HG03095 (cell line): ENCODE data around the gene CTAGE8.
A peak's percentile ranks its signal among the peaks of the same experiment; 100 is the strongest.
"Not testable (repeated sequence)": the region's sequence is repeated elsewhere in the genome, so short reads cannot be mapped to it uniquely, and the experiment has no call there.

Source experiments
- ATAC-seq: cut with Tn5 transposase; IDR thresholded peaks from one replicate; pipeline ENCODE4 v1.9.1; 2021; ENCODE audit warnings: moderate library complexity; ENCODE audit not compliant: unreplicated experiment

The CTAGE8 gene, protein sequence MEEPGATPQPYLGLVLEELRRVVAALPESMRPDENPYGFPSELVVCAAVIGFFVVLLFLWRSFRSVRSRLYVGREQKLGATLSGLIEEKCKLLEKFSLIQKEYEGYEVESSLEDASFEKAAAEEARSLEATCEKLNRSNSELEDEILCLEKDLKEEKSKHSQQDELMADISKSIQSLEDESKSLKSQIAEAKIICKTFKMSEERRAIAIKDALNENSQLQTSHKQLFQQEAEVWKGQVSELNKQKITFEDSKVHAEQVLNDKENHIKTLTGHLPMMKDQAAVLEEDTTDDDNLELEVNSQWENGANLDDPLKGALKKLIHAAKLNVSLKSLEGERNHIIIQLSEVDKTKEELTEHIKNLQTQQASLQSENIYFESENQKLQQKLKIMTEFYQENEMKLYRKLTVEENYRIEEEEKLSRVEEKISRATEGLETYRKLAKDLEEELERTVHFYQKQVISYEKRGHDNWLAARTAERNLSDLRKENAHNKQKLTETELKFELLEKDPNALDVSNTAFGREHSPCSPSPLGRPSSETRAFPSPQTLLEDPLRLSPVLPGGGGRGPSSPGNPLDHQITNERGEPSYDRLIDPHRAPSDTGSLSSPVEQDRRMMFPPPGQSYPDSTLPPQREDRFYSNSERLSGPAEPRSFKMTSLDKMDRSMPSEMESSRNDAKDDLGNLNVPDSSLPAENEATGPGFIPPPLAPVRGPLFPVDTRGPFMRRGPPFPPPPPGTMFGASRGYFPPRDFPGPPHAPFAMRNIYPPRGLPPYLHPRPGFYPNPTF

DNA sequence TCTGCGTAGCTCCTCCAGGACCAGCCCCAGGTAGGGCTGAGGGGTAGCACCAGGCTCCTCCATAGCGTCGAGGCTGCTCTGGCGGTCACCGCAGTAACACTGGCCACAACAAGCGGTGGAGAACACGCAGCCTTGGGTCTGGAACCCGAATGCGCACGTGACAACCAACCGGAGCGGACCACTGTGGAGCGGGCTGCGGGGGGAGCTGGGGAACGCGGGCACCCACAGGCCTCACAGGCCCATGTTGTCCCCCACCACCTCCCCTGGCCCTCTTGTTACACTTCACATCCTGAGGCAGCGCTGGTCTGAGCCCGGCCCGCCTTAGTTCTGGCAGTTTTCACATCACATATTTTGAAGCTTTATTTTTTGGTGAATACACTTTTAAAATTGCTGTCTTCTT lies at the start of gene CTAGE8:
TSS of gene CTAGE8 (minus strand) at position 101 of the 400 bp plus-strand sequence. CDS start at position 63, 38 bp downstream.
- not testable (repeated sequence) for ATAC-seq

DNA sequence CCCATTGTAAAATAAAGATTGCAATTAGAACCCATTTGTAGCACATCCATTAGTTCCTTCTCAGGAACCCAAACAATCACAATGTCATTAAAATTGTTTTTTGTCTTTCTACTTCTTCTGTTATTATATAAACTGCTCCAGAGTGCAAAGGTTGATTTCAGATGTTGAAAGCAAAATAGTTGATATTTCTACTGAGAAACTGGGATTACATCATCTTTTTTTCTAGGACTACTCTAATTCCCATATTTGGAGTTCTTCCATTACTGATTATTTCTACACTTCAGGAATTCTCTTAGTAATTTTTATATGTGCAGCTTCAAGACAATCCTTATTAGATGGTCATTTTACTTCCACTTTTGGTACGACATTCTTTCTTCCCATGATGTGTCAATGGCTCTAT lies 48.4 kb upstream of the CTAGE8 start:
- not testable (repeated sequence) for ATAC-seq

DNA sequence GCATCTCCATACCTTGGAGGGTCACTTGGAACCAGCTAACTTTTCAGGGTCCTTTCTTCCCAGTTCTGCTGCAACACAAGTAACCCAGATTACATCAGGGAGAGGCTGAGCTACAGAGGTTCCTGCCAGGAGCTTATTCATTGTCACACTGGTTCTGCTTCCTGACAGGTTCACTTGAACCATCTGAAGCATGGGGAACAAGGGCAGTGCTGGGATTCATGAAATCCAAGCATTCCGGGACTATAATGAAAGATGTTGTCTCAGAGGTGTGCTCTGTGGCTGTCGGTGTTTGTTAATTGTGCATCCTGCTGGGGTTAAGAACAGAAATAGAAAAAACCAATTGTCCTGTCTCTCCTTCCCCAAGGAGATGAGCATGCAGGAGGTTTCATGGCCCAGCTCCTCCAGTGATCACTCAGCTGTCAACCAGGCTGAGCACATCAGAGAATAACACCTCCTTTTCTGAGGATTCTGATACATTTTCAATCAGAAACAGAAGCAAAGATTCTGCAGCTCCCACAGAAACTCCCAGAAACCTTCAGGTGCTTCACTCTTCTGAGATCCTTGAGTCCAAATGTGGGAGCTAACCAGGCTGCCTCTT lies 42.9 kb upstream of the CTAGE8 start, which contains the start of gene OR2A1:
TSS of gene OR2A1 (plus strand) at position 548 of the 598 bp plus-strand sequence. CDS start 5,706 bp downstream, outside the sequence.
- not testable (repeated sequence) for ATAC-seq

DNA sequence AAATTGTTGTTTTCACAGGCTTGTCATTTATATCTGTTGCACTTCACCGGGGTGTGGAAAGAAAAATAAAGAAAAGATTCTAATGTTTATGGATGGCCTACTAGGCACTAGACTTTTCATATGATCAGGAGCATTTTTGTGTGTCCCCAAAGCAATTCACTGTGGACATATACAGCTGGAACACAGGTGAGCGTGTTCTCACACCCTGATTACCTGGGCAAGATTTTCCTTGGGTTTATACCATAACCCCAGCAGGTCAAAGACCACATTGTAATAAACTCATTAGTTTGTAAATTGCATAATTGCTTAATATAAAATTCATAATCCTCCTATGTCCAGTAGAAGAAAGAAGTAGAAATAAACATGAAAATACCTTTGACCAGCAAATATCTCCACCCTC lies 42.1 kb upstream of the CTAGE8 start:
- not testable (repeated sequence) for ATAC-seq

DNA sequence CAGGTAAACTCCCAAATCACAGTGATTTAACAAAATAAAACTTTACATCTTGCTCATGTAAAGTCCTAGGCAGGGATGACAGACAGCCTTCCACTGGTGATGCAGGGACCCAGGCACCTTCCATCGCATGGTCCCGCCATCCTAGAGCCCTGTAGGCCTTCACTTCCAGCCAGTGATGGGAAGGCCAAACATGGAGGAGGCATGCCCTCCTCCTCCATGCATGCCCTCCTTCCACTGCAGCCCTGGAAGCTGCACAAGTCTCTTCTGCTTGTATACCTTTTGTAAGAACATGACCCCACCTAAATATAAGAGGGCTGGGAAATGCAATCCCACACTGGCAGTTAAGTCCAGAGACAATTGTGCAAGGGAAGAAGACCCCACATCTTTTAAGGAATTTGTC lies 40.6 kb upstream of the CTAGE8 start:
- ATAC-seq = not testable (repeated sequence)

DNA sequence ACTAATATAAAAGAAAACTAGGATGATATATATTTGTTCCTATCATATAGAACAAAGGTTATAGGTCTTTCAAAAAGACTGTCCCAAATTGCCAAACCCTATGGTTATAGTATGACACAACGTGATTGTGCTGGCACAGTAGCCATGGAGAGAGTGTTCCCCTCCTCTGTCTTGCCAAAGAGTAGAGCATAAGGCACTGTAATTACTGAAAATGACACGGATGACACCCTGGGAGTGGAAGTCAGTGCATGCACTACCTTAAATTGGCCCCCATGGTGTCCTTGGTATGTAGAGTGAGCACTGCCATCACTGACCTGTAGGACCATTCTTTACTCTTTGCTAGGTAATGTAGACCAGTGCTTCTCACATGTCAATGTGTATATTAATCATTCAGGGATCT lies 36.1 kb upstream of the CTAGE8 start:
- not testable (repeated sequence) for ATAC-seq

DNA sequence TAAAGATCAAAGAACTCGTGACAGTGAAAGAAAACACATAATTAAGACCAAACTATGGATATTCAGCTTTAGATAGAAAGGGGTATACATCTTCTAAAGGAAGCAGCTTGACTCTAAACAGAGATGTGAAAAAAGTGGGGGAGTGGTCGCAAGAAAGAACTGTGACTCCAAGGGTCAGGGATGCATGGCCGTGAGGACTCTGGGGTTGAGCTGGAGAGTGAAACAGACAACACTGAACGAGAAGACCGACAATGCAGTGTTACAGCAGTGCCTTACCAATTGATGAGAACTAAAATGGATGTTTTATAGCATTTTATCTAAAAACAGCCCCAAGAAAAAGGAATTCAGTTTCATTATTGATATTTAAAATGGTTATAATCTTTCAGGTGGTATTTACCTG lies 34.5 kb upstream of the CTAGE8 start:
- not testable (repeated sequence) for ATAC-seq

DNA sequence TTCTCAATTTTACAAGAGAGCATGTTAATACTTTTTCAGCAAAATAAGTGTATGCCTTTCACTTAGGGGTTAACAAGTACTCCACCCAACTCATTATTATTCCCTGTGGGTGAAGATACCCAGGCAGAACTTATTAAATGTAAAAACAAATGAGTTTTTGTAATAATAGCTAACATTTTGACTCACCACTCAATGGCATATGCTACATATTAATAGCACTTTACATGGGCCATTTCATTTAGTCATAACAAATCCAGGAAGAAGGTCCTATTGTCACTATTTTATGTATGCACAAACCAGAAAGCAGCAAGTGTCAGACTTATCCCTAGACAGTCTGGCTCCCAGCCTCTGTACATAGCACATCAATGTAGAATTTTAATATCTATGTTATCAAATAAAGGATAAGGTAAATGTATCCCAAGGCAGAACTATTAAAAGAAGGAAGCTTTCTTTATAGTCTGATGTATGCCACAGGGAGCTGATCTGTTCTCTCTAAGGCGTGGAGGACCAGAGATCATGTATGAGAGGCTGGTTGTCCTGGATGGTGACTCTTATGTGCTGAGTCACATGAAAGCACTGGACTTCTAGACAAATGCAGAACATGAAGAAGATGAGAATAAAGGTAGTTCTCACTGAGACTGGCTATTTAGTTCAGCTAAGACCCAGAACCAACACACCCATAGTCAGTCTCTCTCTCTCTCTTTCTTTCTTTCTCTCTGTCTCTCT lies 33.7 kb upstream of the CTAGE8 start:
- ATAC-seq = not testable (repeated sequence)

DNA sequence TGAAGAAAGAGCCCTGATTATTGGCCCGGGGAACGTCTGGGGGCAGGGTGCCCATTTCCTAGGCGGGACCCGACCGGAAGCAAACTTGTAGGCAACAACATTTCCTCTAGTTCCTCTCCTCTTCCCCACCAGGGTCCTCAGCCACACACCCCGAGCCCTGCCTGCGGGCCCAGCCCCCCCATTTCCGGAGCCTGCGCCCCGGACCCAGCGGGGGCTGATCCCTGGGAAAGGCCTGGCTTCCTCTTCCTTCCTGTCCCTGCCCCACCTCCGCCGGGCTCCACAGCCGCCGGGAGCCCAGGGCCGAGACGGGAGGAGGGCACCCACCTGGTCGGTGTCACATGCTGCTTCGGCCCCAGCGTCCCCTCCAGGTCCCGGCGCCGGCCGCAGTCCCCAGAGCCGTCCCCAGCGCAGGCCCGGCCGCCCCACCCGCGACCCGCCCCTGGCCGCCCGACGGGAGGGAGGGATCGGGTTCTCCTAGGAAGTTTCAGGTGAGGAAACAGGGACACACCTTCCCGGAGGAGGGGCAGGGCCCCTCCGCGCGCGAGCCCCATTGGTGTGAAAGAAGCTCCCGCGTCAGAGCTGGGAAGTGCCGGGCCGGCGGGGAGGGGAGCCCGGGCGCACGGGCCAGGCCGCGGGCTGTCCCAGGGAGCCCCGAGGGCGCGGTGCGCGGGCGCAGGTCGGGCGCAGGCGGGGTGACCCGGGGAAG lies 24.9 kb upstream of the CTAGE8 start:
- ATAC-seq = peak; percentile 68

DNA sequence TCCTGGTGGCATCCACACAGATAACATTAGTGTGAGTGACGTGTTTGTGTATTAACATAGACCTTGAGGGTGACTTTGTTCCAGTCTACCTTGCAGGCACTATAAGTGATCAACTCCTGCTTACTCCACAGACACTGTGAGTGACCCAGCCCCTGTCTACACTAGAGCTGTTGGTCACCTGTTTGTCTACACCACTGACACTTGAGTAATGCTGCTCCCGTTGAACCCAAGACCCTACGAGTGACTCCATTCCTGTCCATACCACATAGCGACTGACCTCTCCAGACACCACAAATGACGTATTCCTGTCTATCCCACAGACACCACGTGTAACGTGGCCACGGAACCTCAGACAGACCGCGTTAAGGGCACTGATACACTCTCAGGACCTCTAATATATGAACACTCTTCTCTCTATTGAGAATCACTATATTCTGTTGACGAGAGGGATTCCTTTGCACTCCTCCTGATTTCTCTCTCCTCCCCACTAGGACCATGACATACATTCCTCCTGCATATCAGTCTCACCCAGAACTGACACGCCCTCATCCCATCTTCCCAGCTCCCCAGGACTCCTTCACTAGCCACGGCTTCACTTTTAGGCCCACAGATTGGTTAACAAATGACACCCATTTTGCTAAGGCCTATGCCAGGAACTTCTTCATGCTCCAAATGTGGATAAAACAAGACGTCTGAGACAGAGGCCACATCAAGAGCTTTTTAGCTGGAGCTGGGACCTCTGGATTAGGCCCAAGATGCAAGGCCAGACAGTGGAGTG lies 23.5 kb upstream of the CTAGE8 start:
- ATAC-seq = not testable (repeated sequence)

DNA sequence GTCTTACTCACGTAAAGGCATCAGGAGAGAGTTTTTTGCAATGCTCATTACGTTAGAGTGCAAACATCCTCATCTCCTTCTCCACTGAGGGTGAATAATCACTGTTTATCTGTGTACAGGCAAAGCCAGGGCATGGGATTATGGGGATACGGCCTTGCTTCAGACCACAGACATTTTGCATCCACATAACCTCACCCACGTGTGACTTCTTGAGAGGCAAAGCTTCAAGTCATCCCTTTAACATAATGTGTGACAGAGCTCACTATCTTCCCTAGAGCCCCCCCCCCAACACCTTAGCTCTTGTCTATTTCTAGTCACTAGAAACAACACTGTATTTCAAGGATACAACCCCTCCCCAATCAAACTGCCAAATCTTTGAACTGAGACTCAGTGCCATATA lies 22.5 kb upstream of the CTAGE8 start:
- not testable (repeated sequence) for ATAC-seq

DNA sequence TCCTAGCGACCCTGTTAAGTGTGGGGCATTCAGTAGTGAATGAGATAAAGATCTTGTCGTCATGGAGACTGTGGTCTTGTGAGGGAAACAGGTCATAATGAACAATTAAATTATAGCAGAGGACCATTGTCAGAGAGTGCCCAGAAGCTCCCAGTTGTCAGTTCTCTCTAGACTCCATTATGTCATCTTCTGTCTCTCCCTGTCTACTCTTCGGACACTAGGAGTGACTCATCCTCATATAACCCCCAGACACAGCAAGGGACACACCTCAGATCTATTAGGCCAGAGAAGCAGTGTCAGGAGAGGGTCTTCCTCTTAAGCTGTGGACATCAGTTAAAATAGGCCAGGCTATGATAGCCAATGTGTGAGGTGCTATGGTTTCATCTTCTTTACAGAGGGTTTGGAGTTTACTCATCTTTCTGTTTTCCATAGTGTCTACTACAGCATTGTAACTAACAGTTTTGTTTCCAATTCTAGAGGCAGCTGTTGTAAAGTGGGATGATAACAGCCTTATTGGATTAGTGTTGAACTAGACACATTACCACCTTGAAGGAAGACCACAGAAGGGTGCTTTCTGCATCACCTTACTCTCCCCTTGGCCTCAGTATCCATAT lies 18.2 kb upstream of the CTAGE8 start:
- ATAC-seq = not testable (repeated sequence)

DNA sequence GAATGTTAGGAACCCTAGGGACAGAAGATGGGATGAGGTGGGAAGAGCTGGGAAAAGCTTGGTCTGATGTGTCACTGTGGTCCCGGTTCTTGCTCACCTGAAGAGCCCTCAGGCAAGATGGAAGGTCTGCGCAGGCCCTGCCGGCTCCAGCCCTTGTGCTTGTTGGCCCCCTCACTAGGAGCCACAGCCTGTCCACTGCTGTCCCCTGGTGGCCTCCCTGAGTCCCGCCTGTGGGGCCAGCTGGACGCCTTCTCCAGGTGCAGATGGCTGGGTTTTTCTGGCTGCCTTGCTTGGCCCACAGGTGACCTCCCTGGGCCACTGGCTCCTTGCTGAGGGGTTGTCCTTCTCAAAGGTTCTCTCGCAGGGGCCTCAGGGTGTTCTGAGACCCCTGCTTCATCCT lies 14.6 kb upstream of the CTAGE8 start:
- ATAC-seq = not testable (repeated sequence)

DNA sequence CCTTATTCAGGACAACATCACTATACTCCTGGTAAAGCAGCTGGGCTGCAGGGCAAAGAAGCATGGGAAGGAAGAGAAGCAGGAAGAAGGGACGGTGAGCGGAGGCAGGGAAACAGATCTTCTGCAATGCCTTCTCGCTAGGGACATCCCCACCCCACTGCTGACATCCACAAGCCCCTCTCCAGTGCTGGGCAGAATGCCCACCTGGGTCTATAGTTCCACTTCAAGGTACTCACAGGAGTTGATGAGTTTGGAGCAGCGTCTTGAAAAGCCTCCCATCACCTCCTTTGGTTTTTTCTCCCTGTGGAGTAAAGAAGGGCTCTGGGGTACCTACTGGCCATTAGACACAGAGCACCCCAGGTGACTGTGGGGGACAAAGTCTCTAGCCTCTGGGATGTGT lies 13.4 kb upstream of the CTAGE8 start:
- ATAC-seq = not testable (repeated sequence)

DNA sequence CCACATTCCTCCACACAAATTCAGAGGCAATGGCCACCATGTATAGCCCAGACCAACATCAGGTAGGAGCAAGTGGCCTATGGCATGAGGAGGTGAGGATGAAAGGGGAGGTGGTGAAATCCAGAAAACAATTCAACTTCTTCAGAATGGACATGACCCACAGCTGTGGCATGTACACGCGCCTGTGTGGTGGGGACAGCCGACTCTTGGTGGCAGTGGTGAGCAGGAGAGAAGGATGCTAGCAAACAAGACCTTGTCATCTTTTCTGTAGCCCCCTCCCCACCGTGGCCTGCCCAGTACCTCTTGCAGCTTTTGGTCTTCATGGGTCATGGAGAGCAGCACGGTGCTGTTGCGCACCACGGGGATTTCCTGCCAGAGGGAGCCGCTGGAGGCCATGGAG lies 12.9 kb upstream of the CTAGE8 start:
- not testable (repeated sequence) for ATAC-seq

DNA sequence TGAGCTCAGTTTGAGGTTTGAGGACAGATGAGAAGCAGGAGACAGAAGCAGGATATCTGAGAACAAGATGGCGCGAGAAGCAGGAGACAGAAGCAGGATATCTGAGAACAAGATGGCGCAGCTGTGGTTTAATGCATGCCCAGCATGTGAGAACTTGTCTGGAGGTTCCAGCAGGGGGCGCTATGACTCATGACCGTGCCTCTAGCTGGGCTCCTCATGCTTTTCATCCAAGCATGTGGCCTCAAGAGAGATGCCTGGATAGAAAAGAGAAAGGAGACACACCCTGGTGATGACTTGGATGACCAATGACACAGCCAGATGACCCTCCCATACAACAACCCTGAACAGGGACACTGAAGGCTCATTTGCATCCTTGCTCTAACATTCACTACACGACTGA lies 10.9 kb upstream of the CTAGE8 start:
- ATAC-seq = not testable (repeated sequence)

DNA sequence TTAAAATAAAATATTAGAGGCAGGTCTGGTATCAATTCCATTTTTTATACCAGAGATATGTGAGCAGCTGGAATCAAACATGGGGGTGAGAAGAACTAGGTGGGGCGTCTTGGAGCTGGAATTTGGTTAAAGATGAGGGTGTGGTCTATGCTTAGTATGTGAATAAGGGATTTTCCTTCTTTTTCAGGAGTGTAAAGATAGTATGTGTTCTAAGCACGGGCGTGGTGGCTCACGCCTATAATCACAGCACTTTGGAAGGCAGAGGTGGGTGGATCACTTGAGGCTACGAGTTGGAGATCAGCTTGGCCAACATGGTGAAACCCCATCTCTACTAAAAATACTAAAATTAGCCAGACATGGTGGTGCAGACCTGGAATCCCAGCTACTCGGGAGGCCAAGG lies 6.2 kb upstream of the CTAGE8 start:
- not testable (repeated sequence) for ATAC-seq

DNA sequence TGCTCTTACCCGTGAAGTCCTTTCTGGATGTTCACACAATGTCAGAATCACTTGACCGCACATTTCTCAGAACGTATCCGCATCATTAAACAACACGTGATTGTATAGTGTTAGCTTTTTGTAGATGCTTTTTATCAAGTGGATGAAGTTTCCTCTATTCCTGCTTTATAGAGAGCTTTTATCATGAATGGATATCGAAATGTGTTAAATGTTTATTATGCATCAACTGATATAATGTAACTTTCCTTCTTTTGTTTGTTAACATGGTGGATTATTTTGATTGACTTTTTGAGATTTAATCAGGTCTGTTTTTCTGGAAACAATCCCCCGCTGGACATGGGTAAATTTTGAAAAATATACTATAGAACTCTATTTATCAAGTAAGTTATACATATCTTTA lies 4.4 kb downstream of the CTAGE8 start, which contains the start of gene OR2A7:
TSS of gene OR2A7 (minus strand) at position 101 of the 400 bp plus-strand sequence. CDS start 5,164 bp downstream, outside the sequence.
- ATAC-seq = not testable (repeated sequence)

DNA sequence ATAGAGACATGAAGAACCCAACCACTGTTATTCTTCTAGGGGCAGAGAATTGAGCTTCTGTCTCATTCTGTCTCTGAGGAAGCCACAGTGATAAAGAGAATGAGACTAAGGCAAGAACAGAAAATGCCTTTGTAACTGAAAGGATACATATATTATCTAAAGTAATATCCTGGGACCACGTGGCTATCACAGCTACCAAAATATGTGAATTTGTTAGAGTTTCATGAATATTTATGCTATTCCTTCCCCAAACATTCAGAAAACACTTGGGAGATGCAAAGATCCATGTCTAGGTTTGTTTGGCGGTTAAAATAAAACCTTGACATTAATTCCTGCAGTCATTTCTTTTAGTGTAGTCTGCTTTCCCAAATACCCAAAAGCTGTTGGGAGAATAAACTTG lies 7.0 kb downstream of the CTAGE8 start:
- ATAC-seq = not testable (repeated sequence)
